Activated T-cell treated with anti-CD3 and anti-CD28 coated beads, Interleukin-2, amount 50 U/mL, for 4 hours (primary cell): ENCODE data around the gene ST6GALNAC6. TPM values are rescaled to one million over a fixed set of nuclear protein-coding genes. Genes with fewer than 3 reads are reported as not detected.
"Not testable (repeated sequence)": the region's sequence is repeated elsewhere in the genome, so short reads cannot be mapped to it uniquely, and the experiment has no call there.

Experiments
- ATAC-seq, 2 donors: fragments of 200-7000 bp; cut with Tn5 transposase; one replicate each; pipeline ENCODE4 v1.10.0; 2021
- DNase-seq: peaks from one replicate; pipeline ENCODE4 v3.0.0-alpha.2; 2020
- H3K27me3 Mint-ChIP-seq: one replicate; pipeline ENCODE4 v1.8.0; 2021; ENCODE audit warnings: low read depth, mixed read lengths
- H3K36me3 Mint-ChIP-seq: one replicate; pipeline ENCODE4 v1.8.0; 2022; ENCODE audit warnings: mixed read lengths; ENCODE audit not compliant: insufficient read depth
- H3K4me1 Mint-ChIP-seq: one replicate; pipeline ENCODE4 v1.8.0; 2021; ENCODE audit warnings: low read depth, mixed read lengths
- H3K4me3 Mint-ChIP-seq: one replicate; pipeline ENCODE4 v1.8.0; 2021; ENCODE audit warnings: mild to moderate bottlenecking, moderate library complexity, mixed read lengths
- H3K9me3 Mint-ChIP-seq: one replicate; pipeline ENCODE4 v1.8.0; 2021; ENCODE audit warnings: mixed read lengths
- total RNA-seq, 3 donors: library from RNA; stranded (reverse); gene quantifications; one replicate each; pipeline ENCODE4 v1.2.1, GENCODE V29; 2021

Gene ST6GALNAC6
- total RNA-seq, 3 donors from 2014 or later, result 25.9 to 31.5 (median 31.0) TPM

DNA sequence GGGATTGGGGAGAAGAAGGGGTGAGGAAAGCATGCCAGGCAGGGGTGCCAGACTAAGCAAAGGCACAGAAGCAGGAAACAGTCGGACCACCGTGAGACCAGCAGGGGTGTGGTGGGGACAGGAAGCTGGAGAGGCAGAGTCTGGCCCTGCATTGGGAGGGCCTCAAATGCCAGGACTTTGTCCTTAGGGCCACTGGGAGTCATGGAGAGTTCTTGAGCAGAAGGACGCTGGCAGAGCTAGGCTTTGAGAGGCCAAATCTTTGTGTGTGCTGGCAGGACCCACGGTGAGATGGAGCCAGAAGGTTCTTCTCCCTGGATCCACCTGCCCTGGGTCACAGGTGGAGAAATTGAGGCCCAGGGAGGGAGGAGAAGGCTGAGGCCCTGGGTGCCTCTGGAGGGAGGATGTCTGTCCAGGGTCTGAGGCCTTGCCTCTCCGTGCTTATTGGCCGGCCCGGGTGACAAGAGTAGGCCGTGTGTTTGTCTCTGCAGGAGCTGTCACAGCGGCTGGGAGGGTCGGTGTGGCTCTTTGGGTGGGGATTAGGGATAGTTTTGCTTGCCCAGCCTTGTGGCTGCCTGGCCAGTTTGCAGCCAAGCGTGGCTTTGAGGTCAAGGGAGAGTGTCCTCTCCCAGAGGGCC lies 43.2 kb downstream of the ST6GALNAC6 start:
- DNase-seq (no peak), ATAC-seq (no peak)
- Mint-ChIP-seq H3K27me3 (no peaks in the 10 kb centered on the region), H3K4me1 (peaks cover 40% of the 10 kb centered on the region), H3K36me3 (no peaks in the 10 kb centered on the region), H3K4me3 (no peak overlapping the region), H3K9me3 (no peaks in the 10 kb centered on the region)

DNA sequence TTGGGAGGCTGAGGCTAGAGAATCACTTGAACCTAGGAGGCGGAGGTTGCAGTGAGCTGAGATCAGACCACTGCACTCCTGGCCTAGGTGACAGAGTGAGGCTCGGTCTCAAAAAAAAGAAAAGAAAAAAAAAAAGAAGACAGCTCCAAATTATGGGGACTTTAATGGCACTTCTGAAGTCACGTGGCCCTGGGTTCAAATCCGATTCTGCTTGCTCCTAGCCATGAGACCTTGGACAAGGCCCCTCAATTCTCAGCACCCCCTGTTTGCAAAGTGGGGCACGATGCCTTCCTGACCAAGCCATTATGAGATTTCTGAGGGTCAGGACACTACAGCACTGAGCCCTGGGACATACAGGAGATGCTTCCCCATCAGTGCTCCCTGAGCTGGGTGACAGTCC lies 43.9 kb downstream of the ST6GALNAC6 start:
- DNase-seq (no peak), ATAC-seq (no peak)
- Mint-ChIP-seq H3K9me3 (no peaks in the 10 kb centered on the region), H3K36me3 (peaks cover 2% of the 10 kb centered on the region), H3K27me3 (no peaks in the 10 kb centered on the region), H3K4me1 (peaks cover 33% of the 10 kb centered on the region), H3K4me3 (peak overlapping the region; percentile 16)

- no peak for DNase-seq
- Mint-ChIP-seq H3K27me3 (no peaks in the 10 kb centered on the region), H3K4me3 (peak overlapping the region; percentile 19), H3K36me3 (peaks cover 5% of the 10 kb centered on the region), H3K9me3 (no peaks in the 10 kb centered on the region), H3K4me1 (peaks cover 31% of the 10 kb centered on the region)
- ATAC-seq, result no peak
Measured at GRCh38 chr9:127854960-127855359, 44.4 kb downstream of the ST6GALNAC6 start.

DNA sequence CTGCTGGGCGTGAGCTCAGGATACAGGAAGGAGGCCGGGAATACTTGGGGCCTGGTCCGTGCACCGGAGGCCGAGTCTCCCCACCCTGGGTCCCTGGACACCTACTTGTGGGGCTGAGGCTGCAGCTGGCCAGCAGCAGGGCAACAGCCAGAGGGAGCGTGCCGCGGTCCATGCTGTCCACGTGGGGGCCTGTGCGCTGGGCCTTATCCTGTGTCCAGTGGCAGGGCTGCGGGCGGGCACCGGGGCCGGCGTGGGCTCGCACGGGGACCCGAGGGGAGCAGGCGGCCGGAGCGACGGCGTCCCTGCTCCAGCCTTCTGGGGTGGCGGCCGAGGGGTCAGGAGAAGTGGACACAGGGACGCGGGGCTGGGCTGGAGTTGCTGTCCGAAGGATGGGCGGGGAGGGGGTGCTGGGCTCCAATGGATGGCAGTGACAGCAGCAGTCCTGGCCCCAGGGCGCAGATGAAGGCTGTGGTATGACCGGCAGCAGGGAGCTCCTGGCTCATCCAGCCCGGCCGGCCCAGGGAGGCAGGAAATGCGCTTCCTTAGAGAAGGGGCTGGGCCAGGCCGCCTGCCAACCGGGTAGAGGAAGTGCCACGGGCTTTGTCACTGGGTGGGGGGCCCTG lies 45.1 kb downstream of the ST6GALNAC6 start, which contains the start of gene ENG:
Gene ENG, minus strand, starts transcription at position 475 of the 623 bp plus-strand sequence. Its CDS starts 303 bp downstream, at position 172.
- H3K4me1 Mint-ChIP-seq, result peaks cover 31% of the 10 kb centered on the region
- no peak for DNase-seq
- H3K4me3 Mint-ChIP-seq, result peak within 1 kb of the TSS; percentile 86
- peak; percentile 60 to 73 for ATAC-seq
- peaks cover 7% of the 10 kb centered on the region for H3K36me3 Mint-ChIP-seq
- H3K9me3 Mint-ChIP-seq, result peaks cover 3% of the 10 kb centered on the region
- no peaks in the 10 kb centered on the region for H3K27me3 Mint-ChIP-seq

- Mint-ChIP-seq H3K4me3 (peak overlapping the region; percentile 86), H3K36me3 (peaks cover 7% of the 10 kb centered on the region), H3K4me1 (peaks cover 28% of the 10 kb centered on the region), H3K27me3 (no peaks in the 10 kb centered on the region), H3K9me3 (peaks cover 10% of the 10 kb centered on the region)
- ATAC-seq, result peak; percentile 42 to 49
- DNase-seq, result no peak
Measured at GRCh38 chr9:127853312-127854183, 45.9 kb downstream of the ST6GALNAC6 start.

- DNase-seq (no peak), ATAC-seq (no peak)
- Mint-ChIP-seq H3K9me3 (peaks cover 12% of the 10 kb centered on the region), H3K36me3 (peaks cover 7% of the 10 kb centered on the region), H3K27me3 (no peaks in the 10 kb centered on the region), H3K4me3 (peak overlapping the region; percentile 86), H3K4me1 (peaks cover 28% of the 10 kb centered on the region)
Measured at GRCh38 chr9:127852829-127853228, 46.6 kb downstream of the ST6GALNAC6 start.

DNA sequence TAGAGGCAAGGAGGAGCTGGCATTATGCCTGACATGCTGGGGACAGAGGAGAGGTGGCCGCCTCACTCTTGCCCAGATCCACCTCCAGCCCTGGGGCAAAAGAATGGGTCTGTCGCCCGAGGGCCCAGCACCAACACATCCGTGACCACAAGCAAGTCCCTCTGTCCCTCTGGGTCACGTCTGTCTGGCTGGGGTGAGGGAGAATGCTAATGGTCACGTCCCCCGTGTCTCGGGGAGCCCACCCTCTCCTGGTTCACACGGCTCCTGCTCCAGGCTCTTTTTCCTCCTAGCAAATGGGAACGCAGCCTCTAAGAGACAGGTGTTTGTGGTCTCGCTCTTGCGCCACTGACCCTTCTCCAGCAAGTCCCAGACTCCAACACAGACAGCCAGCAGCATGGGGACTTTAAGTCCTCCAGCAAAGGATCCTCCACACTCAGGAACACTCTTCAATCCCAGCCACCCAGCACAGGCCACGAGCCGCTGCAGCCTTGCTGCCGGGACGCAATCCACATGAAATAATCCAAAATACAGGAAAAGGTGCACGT lies 49.0 kb downstream of the ST6GALNAC6 start:
- ATAC-seq (no peak), DNase-seq (no peak)
- H3K27me3 Mint-ChIP-seq, result no peaks in the 10 kb centered on the region
- no peak overlapping the region for H3K4me3 Mint-ChIP-seq
- peaks cover 22% of the 10 kb centered on the region for H3K4me1 Mint-ChIP-seq
- peaks cover 12% of the 10 kb centered on the region for H3K9me3 Mint-ChIP-seq
- H3K36me3 Mint-ChIP-seq, result peaks cover 7% of the 10 kb centered on the region

DNA sequence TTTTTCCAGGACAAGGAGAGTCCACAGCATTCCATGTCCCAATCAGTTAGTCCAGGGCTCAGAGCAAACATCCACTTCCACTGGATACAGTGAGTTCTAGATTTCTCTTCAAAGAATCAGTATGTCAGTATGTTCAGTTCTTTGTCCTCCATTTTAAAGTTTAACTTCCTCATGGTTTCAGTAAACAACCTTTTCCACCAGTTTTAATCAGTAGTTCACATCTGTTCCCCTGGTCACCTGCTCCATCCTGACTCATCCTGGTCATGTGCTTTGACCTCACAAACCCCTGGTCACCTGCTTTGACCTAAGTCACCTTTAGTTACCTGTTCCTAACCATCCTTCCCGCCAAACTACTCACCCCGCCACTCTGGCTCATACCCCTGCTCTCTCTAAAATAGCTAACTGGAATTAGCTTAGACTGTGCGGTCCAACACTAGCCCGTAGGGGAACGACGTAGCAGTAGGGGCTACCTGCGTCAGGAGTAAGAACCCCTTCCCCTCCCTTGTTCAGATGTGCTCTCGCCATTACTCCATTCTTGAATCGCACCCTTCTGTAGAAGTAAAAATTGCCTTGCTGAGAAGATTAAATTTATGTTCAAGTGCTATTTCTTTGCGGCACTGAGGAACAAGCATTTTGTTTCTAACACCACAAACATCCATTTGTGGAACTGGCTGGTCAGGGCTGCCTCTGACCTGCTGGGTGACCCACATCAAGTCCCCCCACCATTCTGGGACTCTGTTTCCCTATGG lies 50.5 kb downstream of the ST6GALNAC6 start:
- DNase-seq, result no peak
- peaks cover 16% of the 10 kb centered on the region for H3K4me1 Mint-ChIP-seq
- peaks cover 7% of the 10 kb centered on the region for H3K36me3 Mint-ChIP-seq
- H3K4me3 Mint-ChIP-seq, result no peak overlapping the region
- ATAC-seq, result no peak
- H3K9me3 Mint-ChIP-seq, result peaks cover 12% of the 10 kb centered on the region
- no peaks in the 10 kb centered on the region for H3K27me3 Mint-ChIP-seq

DNA sequence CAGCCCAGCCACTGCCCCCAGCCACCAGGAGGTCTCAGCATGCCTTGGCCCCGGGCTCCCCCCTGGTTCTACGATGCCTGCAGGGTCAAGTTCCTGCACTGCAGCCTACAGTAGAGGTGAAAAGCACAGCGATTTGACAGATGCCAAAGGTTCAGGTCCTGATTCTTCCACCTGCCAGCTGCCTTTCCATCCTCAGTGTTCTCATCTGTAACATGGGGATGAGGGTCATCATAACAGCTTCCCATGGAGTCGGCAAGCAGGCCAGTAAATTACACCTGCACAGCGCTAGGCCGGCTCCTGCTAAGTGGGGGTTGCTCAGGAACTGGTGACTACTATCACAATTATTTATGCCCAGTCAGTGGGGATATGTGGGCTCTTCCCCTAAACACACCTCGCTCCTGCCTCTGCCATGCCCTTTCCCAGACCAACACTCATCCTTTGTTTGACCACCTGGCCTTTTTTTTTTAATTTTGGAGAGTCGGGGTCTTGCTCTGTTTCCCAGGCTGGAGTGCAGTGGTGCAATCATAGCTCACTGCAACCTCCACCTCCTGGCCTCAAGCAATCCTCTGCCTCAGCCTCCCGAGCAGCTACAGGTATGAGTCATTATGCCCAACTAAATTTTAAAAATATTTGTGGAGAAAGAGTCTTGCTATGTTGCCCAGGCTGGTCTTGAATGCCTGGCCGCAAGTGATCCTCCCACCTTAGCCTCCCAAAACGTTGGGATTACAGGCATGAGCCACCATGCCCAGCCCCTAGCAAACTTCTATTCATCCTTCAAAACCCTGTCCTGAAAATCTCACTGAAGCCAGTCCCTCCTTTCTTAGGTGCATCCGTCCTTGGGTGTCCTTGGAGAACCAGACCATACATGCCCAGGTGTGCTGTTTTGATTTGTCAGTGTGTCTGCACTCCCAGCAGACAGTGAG lies 51.3 kb downstream of the ST6GALNAC6 start:
- peaks cover 11% of the 10 kb centered on the region for H3K4me1 Mint-ChIP-seq
- H3K4me3 Mint-ChIP-seq, result no peak overlapping the region
- no peaks in the 10 kb centered on the region for H3K27me3 Mint-ChIP-seq
- ATAC-seq, result no peak
- peaks cover 12% of the 10 kb centered on the region for H3K9me3 Mint-ChIP-seq
- H3K36me3 Mint-ChIP-seq, result peaks cover 7% of the 10 kb centered on the region
- DNase-seq, result no peak

DNA sequence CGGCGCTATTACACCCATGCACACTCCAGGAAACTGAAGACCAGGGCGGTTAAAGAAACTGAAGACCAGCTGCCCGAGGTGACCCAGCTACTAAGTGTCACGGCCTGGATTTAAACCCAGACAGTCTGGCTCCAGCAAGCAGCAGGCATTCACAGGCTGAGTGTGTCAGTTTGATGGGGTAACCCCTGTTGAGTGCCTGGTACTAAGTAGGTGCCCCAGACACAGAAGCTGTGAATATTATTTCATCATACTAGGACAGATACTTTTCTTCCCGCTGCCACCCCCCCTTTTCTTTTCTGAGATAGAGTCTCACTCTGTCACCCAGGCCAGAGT lies 52.3 kb downstream of the ST6GALNAC6 start:
- H3K36me3 Mint-ChIP-seq, result peaks cover 7% of the 10 kb centered on the region
- H3K9me3 Mint-ChIP-seq, result peaks cover 12% of the 10 kb centered on the region
- DNase-seq, result no peak
- no peaks in the 10 kb centered on the region for H3K27me3 Mint-ChIP-seq
- peaks cover 3% of the 10 kb centered on the region for H3K4me1 Mint-ChIP-seq
- no peak for ATAC-seq
- no peak overlapping the region for H3K4me3 Mint-ChIP-seq

- no peaks in the 10 kb centered on the region for H3K27me3 Mint-ChIP-seq
- H3K4me1 Mint-ChIP-seq, result no peaks in the 10 kb centered on the region
- no peak overlapping the region for H3K4me3 Mint-ChIP-seq
- DNase-seq (no peak), ATAC-seq (no peak)
- peaks cover 12% of the 10 kb centered on the region for H3K9me3 Mint-ChIP-seq
- peaks cover 7% of the 10 kb centered on the region for H3K36me3 Mint-ChIP-seq
Measured at GRCh38 chr9:127846443-127847177, 52.8 kb downstream of the ST6GALNAC6 start.

GRCh38 chr9:127845619-127846018 lies 53.8 kb downstream of the ST6GALNAC6 start:
- H3K27me3 Mint-ChIP-seq, ATAC-seq, DNase-seq, H3K36me3 Mint-ChIP-seq, H3K4me1 Mint-ChIP-seq, H3K4me3 Mint-ChIP-seq: not testable (repeated sequence)
- H3K9me3 Mint-ChIP-seq, result peaks cover 12% of the 10 kb centered on the region
